ENCODE data around the gene NDUFB10. TPM values are rescaled to one million over a fixed set of nuclear protein-coding genes. Genes with fewer than 3 reads are reported as not detected.
"Not testable (repeated sequence)": the region's sequence is repeated elsewhere in the genome, so short reads cannot be mapped to it uniquely, and the experiment has no call there.

The NDUFB10 gene
- total RNA-seq, 1 donor from 2014 or later: 126 TPM

- Mint-ChIP-seq H3K27ac (ENCODE audit: unreplicated experiment) (no peak overlapping the region), H3K27me3 (ENCODE audit: unreplicated experiment) (no peaks in the 10 kb centered on the region), H3K9me3 (ENCODE audit: unreplicated experiment) (no peaks in the 10 kb centered on the region), H3K36me3 (ENCODE audit: unreplicated experiment) (peaks cover 3% of the 10 kb centered on the region), H3K4me1 (ENCODE audit: unreplicated experiment) (peaks cover 2% of the 10 kb centered on the region), H3K4me3 (ENCODE audit: unreplicated experiment) (no peak overlapping the region)
- no peak for DNase-seq (ENCODE audit: extremely low spot score, unreplicated experiment)
- no peak for TF ChIP-seq CTCF (IDR thresholded peaks at IDR 0.05)
Measured at GRCh38 chr16:1933097-1933661, 26.2 kb upstream of the NDUFB10 start.

GRCh38 chr16:1936945-1937479 lies 22.3 kb upstream of the NDUFB10 start:
- TF ChIP-seq CTCF (IDR thresholded peaks at IDR 0.05): no peak
- Mint-ChIP-seq H3K27ac (ENCODE audit: unreplicated experiment) (no peak overlapping the region), H3K27me3 (ENCODE audit: unreplicated experiment) (no peaks in the 10 kb centered on the region), H3K4me1 (ENCODE audit: unreplicated experiment) (peaks cover 7% of the 10 kb centered on the region), H3K36me3 (ENCODE audit: unreplicated experiment) (peaks cover 6% of the 10 kb centered on the region), H3K4me3 (ENCODE audit: unreplicated experiment) (no peak overlapping the region), H3K9me3 (ENCODE audit: unreplicated experiment) (no peaks in the 10 kb centered on the region)
- DNase-seq (ENCODE audit: extremely low spot score, unreplicated experiment): no peak

GRCh38 chr16:1938316-1938715 lies 21.0 kb upstream of the NDUFB10 start:
- no peak overlapping the region for H3K4me3 Mint-ChIP-seq (ENCODE audit: unreplicated experiment)
- DNase-seq (ENCODE audit: extremely low spot score, unreplicated experiment): no peak

DNA sequence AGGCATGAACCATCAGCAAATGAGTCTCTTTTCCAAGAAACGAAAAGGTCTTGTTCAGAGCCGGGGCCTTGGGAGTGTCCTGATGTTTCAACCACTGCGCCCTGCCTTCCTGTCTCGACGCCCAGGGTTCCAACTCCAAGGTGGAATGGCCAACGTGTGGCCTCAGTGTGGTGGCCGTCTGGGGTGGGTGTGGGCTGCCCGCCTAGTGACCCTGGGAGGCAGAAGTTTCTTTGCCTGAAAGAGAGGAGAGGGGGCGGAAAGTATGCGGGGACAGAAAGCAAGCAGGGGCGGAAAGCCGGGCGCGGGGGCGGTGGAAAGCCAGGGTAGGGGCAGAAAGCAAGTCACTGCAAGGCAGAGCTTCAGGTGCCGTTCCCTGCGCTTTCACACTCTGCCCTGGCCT lies 20.4 kb upstream of the NDUFB10 start:
- Mint-ChIP-seq H3K27me3 (ENCODE audit: unreplicated experiment) (no peaks in the 10 kb centered on the region), H3K4me3 (ENCODE audit: unreplicated experiment) (no peak overlapping the region), H3K36me3 (ENCODE audit: unreplicated experiment) (peaks cover 6% of the 10 kb centered on the region), H3K9me3 (ENCODE audit: unreplicated experiment) (no peaks in the 10 kb centered on the region), H3K4me1 (ENCODE audit: unreplicated experiment) (peaks cover 19% of the 10 kb centered on the region), H3K27ac (ENCODE audit: unreplicated experiment) (no peak overlapping the region)
- DNase-seq (ENCODE audit: extremely low spot score, unreplicated experiment): no peak
- TF ChIP-seq CTCF (IDR thresholded peaks at IDR 0.05): no peak

More at GRCh38 chr16:1938316-1938715, 21.0 kb upstream of the NDUFB10 start:
- Mint-ChIP-seq H3K27ac (ENCODE audit: unreplicated experiment) (no peak overlapping the region), H3K36me3 (ENCODE audit: unreplicated experiment) (peaks cover 6% of the 10 kb centered on the region), H3K27me3 (ENCODE audit: unreplicated experiment) (no peaks in the 10 kb centered on the region), H3K9me3 (ENCODE audit: unreplicated experiment) (no peaks in the 10 kb centered on the region), H3K4me1 (ENCODE audit: unreplicated experiment) (peaks cover 15% of the 10 kb centered on the region)
- no peak for TF ChIP-seq CTCF (IDR thresholded peaks at IDR 0.05)

GRCh38 chr16:1939833-1940232 lies 19.5 kb upstream of the NDUFB10 start:
- not testable (repeated sequence) for H3K4me3 Mint-ChIP-seq (ENCODE audit: unreplicated experiment); DNase-seq (ENCODE audit: extremely low spot score, unreplicated experiment); H3K27me3 Mint-ChIP-seq (ENCODE audit: unreplicated experiment); H3K9me3 Mint-ChIP-seq (ENCODE audit: unreplicated experiment); H3K36me3 Mint-ChIP-seq (ENCODE audit: unreplicated experiment); H3K27ac Mint-ChIP-seq (ENCODE audit: unreplicated experiment)
- peaks cover 19% of the 10 kb centered on the region for H3K4me1 Mint-ChIP-seq (ENCODE audit: unreplicated experiment)
